Right hindlimb (tissue), 1 donor: Measurements from ENCODE around the gene SRPK3.

Experiments used
- DNase-seq: peaks from one replicate; pipeline ENCODE4 v3.0.0-alpha.2; 2018

Gene SRPK3

GRCh38 chrX:153789654-153790053 lies 8.8 kb downstream of the SRPK3 start:
- no peak for DNase-seq

GRCh38 chrX:153791104-153791852 lies 10.4 kb downstream of the SRPK3 start:
- no peak for DNase-seq

GRCh38 chrX:153792368-153792767 lies 11.5 kb downstream of the SRPK3 start:
- DNase-seq = no peak

GRCh38 chrX:153793291-153793690 lies 12.4 kb downstream of the SRPK3 start:
- DNase-seq = no peak

- peak; percentile 95 for DNase-seq
These were observed 13.4 kb downstream of the SRPK3 start, which contains the start of the genes IDH3G and SSR4 for GRCh38 chrX:153794018-153794896. TSS of gene IDH3G (minus strand) at chrX:153794375. CDS start at chrX:153794326, 49 bp downstream. TSS of gene SSR4 (plus strand) at chrX:153794668. CDS start at chrX:153794688, 20 bp downstream.

- DNase-seq = no peak
These were observed 14.3 kb downstream of the SRPK3 start for GRCh38 chrX:153794897-153795816.

GRCh38 chrX:153797415-153798015 lies 16.7 kb downstream of the SRPK3 start:
- DNase-seq = no peak

GRCh38 chrX:153799326-153799725 lies 18.5 kb downstream of the SRPK3 start:
- no peak for DNase-seq

- no peak for DNase-seq
These were observed 19.4 kb downstream of the SRPK3 start for GRCh38 chrX:153800177-153800722.

GRCh38 chrX:153800746-153801145 lies 19.9 kb downstream of the SRPK3 start:
- no peak for DNase-seq

GRCh38 chrX:153801669-153802068 lies 20.8 kb downstream of the SRPK3 start:
- DNase-seq = no peak

GRCh38 chrX:153802513-153803045 lies 21.7 kb downstream of the SRPK3 start:
- DNase-seq = no peak

- no peak for DNase-seq
These were observed 22.6 kb downstream of the SRPK3 start for GRCh38 chrX:153803211-153804099.

GRCh38 chrX:153804100-153804595 lies 23.3 kb downstream of the SRPK3 start:
- DNase-seq = no peak

- DNase-seq = no peak
These were observed 23.8 kb downstream of the SRPK3 start for GRCh38 chrX:153804621-153805020.

- no peak for DNase-seq
These were observed 24.6 kb downstream of the SRPK3 start for GRCh38 chrX:153805436-153805835.

- no peak for DNase-seq
These were observed 26.2 kb downstream of the SRPK3 start for GRCh38 chrX:153806999-153807575.

GRCh38 chrX:153807976-153808375 lies 27.1 kb downstream of the SRPK3 start:
- no peak for DNase-seq

GRCh38 chrX:153812220-153812619 lies 31.4 kb downstream of the SRPK3 start:
- no peak for DNase-seq

GRCh38 chrX:153813161-153813560 lies 32.3 kb downstream of the SRPK3 start:
- no peak for DNase-seq
